ENCODE results near the gene SRSF11.

SRSF11 gene

GRCh38 chr1:70224954-70225353, 3.8 kb downstream of the SRSF11 start:
- no peak for DNase-seq

GRCh38 chr1:70227439-70227838, 6.3 kb downstream of the SRSF11 start:
- DNase-seq: no peak

GRCh38 chr1:70228670-70229069, 7.5 kb downstream of the SRSF11 start:
- no peak for DNase-seq

- no peak for DNase-seq
These were observed 10.3 kb downstream of the SRSF11 start for GRCh38 chr1:70231475-70231874.

GRCh38 chr1:70234733-70235132, 13.6 kb downstream of the SRSF11 start:
- no peak for DNase-seq

- no peak for DNase-seq
These were observed 18.8 kb downstream of the SRSF11 start for GRCh38 chr1:70239940-70240339.

- no peak for DNase-seq
These were observed 25.9 kb downstream of the SRSF11 start for GRCh38 chr1:70247122-70247521.

GRCh38 chr1:70247768-70248167, 26.6 kb downstream of the SRSF11 start:
- no peak for DNase-seq

- no peak for DNase-seq
These were observed 27.5 kb downstream of the SRSF11 start for GRCh38 chr1:70248729-70249128.

- no peak for DNase-seq
These were observed 35.5 kb downstream of the SRSF11 start for GRCh38 chr1:70256664-70257063.

GRCh38 chr1:70264839-70265238, 43.7 kb downstream of the SRSF11 start:
- no peak for DNase-seq

GRCh38 chr1:70265946-70266345, 44.8 kb downstream of the SRSF11 start:
- no peak for DNase-seq

- no peak for DNase-seq
These were observed 56.7 kb downstream of the SRSF11 start for GRCh38 chr1:70277875-70278274.

- DNase-seq: no peak
These were observed 57.5 kb downstream of the SRSF11 start for GRCh38 chr1:70278710-70279109.

- no peak for DNase-seq
These were observed 63.2 kb downstream of the SRSF11 start for GRCh38 chr1:70284366-70284765.

- DNase-seq: no peak
These were observed 65.3 kb downstream of the SRSF11 start for GRCh38 chr1:70286453-70286852.

- DNase-seq: no peak
These were observed 67.0 kb downstream of the SRSF11 start for GRCh38 chr1:70288166-70288565.

GRCh38 chr1:70290218-70290617, 69.0 kb downstream of the SRSF11 start:
- no peak for DNase-seq

GRCh38 chr1:70293186-70293843, 72.1 kb downstream of the SRSF11 start:
- DNase-seq: no peak

GRCh38 chr1:70295749-70296148, 74.6 kb downstream of the SRSF11 start:
- no peak for DNase-seq

GRCh38 chr1:70299472-70299871, 78.3 kb downstream of the SRSF11 start:
- no peak for DNase-seq
